Smooth muscle cell of the brain vasculature (primary cell): Measurements from ENCODE around the gene DYRK1B.
A peak's percentile ranks its signal among the peaks of the same experiment; 100 is the strongest.
"Not testable (repeated sequence)": the region's sequence is repeated elsewhere in the genome, so short reads cannot be mapped to it uniquely, and the experiment has no call there.

Source experiments
- DNase-seq: peaks from one replicate; pipeline ENCODE4 v3.0.0-alpha.2; 2012; ENCODE audit warnings: low read depth, low spot score

Gene DYRK1B

GRCh38 chr19:39833464-39834286 lies at the start of gene DYRK1B:
TSS of gene DYRK1B (minus strand) at chr19:39834162. CDS start at chr19:39831867, 2,295 bp downstream.
- DNase-seq = peak; percentile 92

GRCh38 chr19:39882645-39883044 lies 48.7 kb upstream of the DYRK1B start:
- not testable (repeated sequence) for DNase-seq

- DNase-seq = not testable (repeated sequence)
These were observed 47.6 kb upstream of the DYRK1B start for GRCh38 chr19:39881495-39882110.

GRCh38 chr19:39880241-39880640 lies 46.3 kb upstream of the DYRK1B start:
- not testable (repeated sequence) for DNase-seq

GRCh38 chr19:39879796-39880195 lies 45.8 kb upstream of the DYRK1B start:
- DNase-seq = not testable (repeated sequence)

GRCh38 chr19:39878866-39879265 lies 44.9 kb upstream of the DYRK1B start:
- DNase-seq = not testable (repeated sequence)

- no peak for DNase-seq
These were observed 44.4 kb upstream of the DYRK1B start for GRCh38 chr19:39878398-39878797.

- not testable (repeated sequence) for DNase-seq
These were observed 44.0 kb upstream of the DYRK1B start for GRCh38 chr19:39877982-39878381.

GRCh38 chr19:39877488-39877887 lies 43.5 kb upstream of the DYRK1B start:
- DNase-seq = not testable (repeated sequence)

- not testable (repeated sequence) for DNase-seq
These were observed 42.5 kb upstream of the DYRK1B start for GRCh38 chr19:39876486-39876885.

GRCh38 chr19:39875401-39875864 lies 41.5 kb upstream of the DYRK1B start:
- not testable (repeated sequence) for DNase-seq

GRCh38 chr19:39874404-39874803 lies 40.4 kb upstream of the DYRK1B start:
- DNase-seq = no peak

- no peak for DNase-seq
These were observed 39.4 kb upstream of the DYRK1B start for GRCh38 chr19:39873385-39873784.

GRCh38 chr19:39871886-39872866 lies 38.2 kb upstream of the DYRK1B start:
- DNase-seq = no peak

GRCh38 chr19:39871362-39871761 lies 37.4 kb upstream of the DYRK1B start:
- DNase-seq = no peak

- DNase-seq = no peak
These were observed 36.4 kb upstream of the DYRK1B start for GRCh38 chr19:39870171-39870971.

GRCh38 chr19:39867952-39868351 lies 34.0 kb upstream of the DYRK1B start:
- DNase-seq = no peak

GRCh38 chr19:39867133-39867532 lies 33.2 kb upstream of the DYRK1B start:
- no peak for DNase-seq

- no peak for DNase-seq
These were observed 32.0 kb upstream of the DYRK1B start for GRCh38 chr19:39865953-39866352.

- DNase-seq = no peak
These were observed 31.2 kb upstream of the DYRK1B start for GRCh38 chr19:39865186-39865585.

- DNase-seq = no peak
These were observed 30.2 kb upstream of the DYRK1B start for GRCh38 chr19:39864118-39864517.
